Body of pancreas (tissue), 4 donors: Measurements from ENCODE around the gene IL1RAPL1. TPM values are rescaled to one million over a fixed set of nuclear protein-coding genes. Genes with fewer than 3 reads are reported as not detected.

Source experiments
- ATAC-seq: fragments of 150-250 bp; one replicate; pipeline ENCODE4 v1.9.1; 2016
- DNase-seq, 4 donors: peaks; one replicate each; pipeline ENCODE4 v3.0.0-alpha.2; 2019
- H3K27ac ChIP-seq, 4 donors: fragments of 200-600 bp; sonication (generic); 1 replicate in 3 of 4; 2 replicates in 1 of 4; pipeline versions ENCODE4 v1.5.1 to v1.6.1; 2016 to 2019; ENCODE audit warnings: mild to moderate bottlenecking in 1 of 4, mixed read lengths in 1 of 4, moderate library complexity in 1 of 4
- H3K27me3 ChIP-seq, 2 donors: fragments of 200-600 bp; sonication (generic); one replicate each; pipeline ENCODE4 v1.6.0; 2016; ENCODE audit warnings: mild to moderate bottlenecking in 1 of 2
- H3K36me3 ChIP-seq, 2 donors: fragments of 200-600 bp; sonication (generic); replicated peaks in 1 of 2; 2 replicates each; pipeline ENCODE4 v1.5.1; 2016; ENCODE audit warnings: low read depth in 2 of 2; ENCODE audit not compliant: insufficient read depth in 1 of 2
- H3K4me1 ChIP-seq: fragments of 200-600 bp; sonication (generic); one replicate; pipeline ENCODE4 v1.6.0; 2016
- H3K4me3 ChIP-seq, 2 donors: fragments of 200-600 bp; sonication (generic); 1 replicate in 1 of 2; 2 replicates in 1 of 2; pipeline ENCODE4 v1.5.1; 2016 to 2019
- H3K9me3 ChIP-seq, 3 donors: fragments of 200-600 bp; sonication (generic); 1 replicate in 2 of 3; 2 replicates in 1 of 3; pipeline ENCODE4 v1.5.1; 2016
- CTCF ChIP-seq, 7 experiments: fragments of 450-650 bp in 4 of 7; fragments of 200-600 bp in 3 of 7; sonication (generic) in 3 of 7; IDR thresholded peaks; one replicate each; pipeline ENCODE4 v1.5.1; 2016 to 2019; ENCODE audit warnings: antibody characterized with exemption in 7 of 7
- POLR2A ChIP-seq, 3 donors: fragments of 450-650 bp; IDR thresholded peaks; one replicate each; pipeline ENCODE4 v1.6.1; 2016; ENCODE audit warnings: antibody characterized with exemption in 3 of 3, mild to moderate bottlenecking in 2 of 3
- WGBS, 2 donors: methylation state at CpG; one replicate each; pipeline ENCODE4 v1.1.5; 2017; 5-methylcytosine and 5-hydroxymethylcytosine counted together
- intact Hi-C: fragments of 100-400 bp; cut with DNase I; formaldehyde crosslinking; loops from one replicate; pipeline ENCODE4 v1.15.1; 2023
- total RNA-seq, 2 donors: library from RNA; depleted of rRNA; stranded (reverse); fragments of >200 nt; gene quantifications; one replicate each; pipeline ENCODE4 v1.1.0, GENCODE V29; 2016

Gene IL1RAPL1
- under 1 TPM in 1 of 2 donors, not detected in 1; 0.26 TPM for total RNA-seq

- no peak within 1 kb of the TSS for H3K4me3 ChIP-seq
- peaks cover 4% of the 10 kb centered on the region for H3K4me1 ChIP-seq
- H3K27me3 ChIP-seq: no peaks in the 10 kb centered on the region
- H3K27ac ChIP-seq: no peak within 1 kb of the TSS
- 1 to 3% methylated on average over 15 of the region's 15 CpGs for WGBS, 2 donors
- no peaks in the 10 kb centered on the region for H3K9me3 ChIP-seq
- intact Hi-C loops: no loop called here
- TF ChIP-seq POLR2A (IDR thresholded peaks at IDR 0.05): no peak
- TF ChIP-seq CTCF (IDR thresholded peaks at IDR 0.05): peak in 3 of 7 experiments; percentile 26 to 39 (median 35)
- ATAC-seq (no peak), DNase-seq (peak in 2 of 4 donors; percentile 11 to 12)
- no peaks in the 10 kb centered on the region for H3K36me3 ChIP-seq
These were observed at the start of gene IL1RAPL1 for GRCh38 chrX:28586981-28587551. TSS of gene IL1RAPL1 (plus strand) at chrX:28587446.

DNA sequence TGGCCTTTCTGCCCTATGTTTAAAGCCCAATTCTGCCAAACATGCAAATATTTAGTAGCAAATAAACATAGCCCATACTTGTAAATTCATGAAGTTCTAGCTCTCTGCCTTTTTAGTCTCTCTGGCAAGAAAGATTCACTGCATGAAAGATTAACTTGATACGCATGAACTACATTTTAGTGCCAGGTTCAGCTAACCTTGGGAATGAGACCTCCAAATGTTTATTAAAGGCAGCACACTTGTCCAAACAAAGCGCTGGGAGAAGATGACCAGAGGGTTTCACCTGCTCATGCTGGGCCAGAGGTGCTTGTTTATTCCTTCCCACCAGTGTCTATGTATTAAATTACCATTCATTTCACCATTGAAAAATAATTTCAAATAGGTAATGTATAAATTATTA, 44.5 kb upstream of the IL1RAPL1 start:
- WGBS, 2 donors: 76 to 93% methylated on average over 2 of the region's 2 CpGs
- Histone ChIP-seq H3K4me1 (no peaks in the 10 kb centered on the region), H3K9me3 (no peaks in the 10 kb centered on the region), H3K36me3 (no peaks in the 10 kb centered on the region), H3K27ac (no peak overlapping the region), H3K27me3 (no peaks in the 10 kb centered on the region), H3K4me3 (no peak overlapping the region)
- ATAC-seq: no peak
- TF ChIP-seq POLR2A (IDR thresholded peaks at IDR 0.05) (no peak), CTCF (IDR thresholded peaks at IDR 0.05) (no peak)
- no peak for DNase-seq
- intact Hi-C loops: no loop called here

DNA sequence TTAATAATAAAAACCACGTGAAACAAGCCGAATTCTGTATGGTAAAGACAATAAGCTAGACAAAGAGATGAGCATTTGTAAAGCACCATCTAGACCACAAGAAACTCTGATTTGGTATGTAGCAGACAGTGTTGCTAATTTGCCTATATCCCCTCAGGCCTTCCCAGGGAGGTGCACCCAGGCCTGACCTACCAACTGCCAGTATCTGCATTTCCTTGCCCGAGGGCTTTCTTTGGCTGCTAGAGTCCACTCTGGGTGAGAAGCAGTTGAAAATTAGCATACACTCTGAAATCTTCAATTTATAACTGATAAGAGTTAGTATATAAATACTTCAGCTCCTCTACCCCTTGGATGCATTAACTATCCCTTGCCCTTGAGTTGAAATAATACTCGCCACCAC, 37.4 kb upstream of the IL1RAPL1 start:
- Histone ChIP-seq H3K36me3 (no peaks in the 10 kb centered on the region), H3K4me1 (no peaks in the 10 kb centered on the region), H3K27ac (no peak overlapping the region), H3K4me3 (no peak overlapping the region), H3K27me3 (no peaks in the 10 kb centered on the region), H3K9me3 (no peaks in the 10 kb centered on the region)
- ATAC-seq (no peak), DNase-seq (no peak)
- 88 to 90% methylated on average over 4 of the region's 4 CpGs for WGBS, 2 donors
- TF ChIP-seq POLR2A (IDR thresholded peaks at IDR 0.05) (no peak), CTCF (IDR thresholded peaks at IDR 0.05) (no peak)
- intact Hi-C loops: no loop called here

GRCh38 chrX:28550331-28550872, 36.8 kb upstream of the IL1RAPL1 start:
- Histone ChIP-seq H3K4me1 (no peaks in the 10 kb centered on the region), H3K27me3 (no peaks in the 10 kb centered on the region), H3K36me3 (no peaks in the 10 kb centered on the region), H3K4me3 (no peak overlapping the region), H3K27ac (no peak overlapping the region), H3K9me3 (no peaks in the 10 kb centered on the region)
- intact Hi-C loops: no loop called here
- DNase-seq: no peak
- no peak for TF ChIP-seq POLR2A (IDR thresholded peaks at IDR 0.05)
- TF ChIP-seq CTCF (IDR thresholded peaks at IDR 0.05): no peak
- WGBS, 2 donors: 86 to 88% methylated on average over 8 of the region's 8 CpGs
- no peak for ATAC-seq

- TF ChIP-seq CTCF (IDR thresholded peaks at IDR 0.05) (no peak), POLR2A (IDR thresholded peaks at IDR 0.05) (no peak)
- Histone ChIP-seq H3K9me3 (no peaks in the 10 kb centered on the region), H3K4me3 (no peak overlapping the region), H3K36me3 (no peaks in the 10 kb centered on the region), H3K4me1 (no peaks in the 10 kb centered on the region), H3K27me3 (no peaks in the 10 kb centered on the region), H3K27ac (no peak overlapping the region)
- intact Hi-C loops: no loop called here
- ATAC-seq (no peak), DNase-seq (no peak)
- WGBS, 2 donors: 92 to 100% methylated on average over 1 of the region's 1 CpG
These were observed 34.9 kb upstream of the IL1RAPL1 start for GRCh38 chrX:28552322-28552721.
